K562 (cell line): Measurements from ENCODE around the gene DLGAP1. TPM values are rescaled to one million over a fixed set of nuclear protein-coding genes. Genes with fewer than 3 reads are reported as not detected.

ENCODE experiments used
- ATAC-seq: fragments of 200-7000 bp; cut with Tn5 transposase; 3 replicates; pipeline ENCODE4 v1.9.1; 2020; ENCODE audit warnings: moderate library complexity
- BruUV-seq: library from RNA; stranded (reverse); fragments of 400-500 nt; replicated peaks from 2 replicates; lab custom pipeline; 2021; lab: Mats Ljungman, UMichigan
- CTCF ChIA-PET: fragments of 300-600 bp; formaldehyde crosslinking; extraction: SDS; loops from one replicate; lab custom pipeline; 2021; ENCODE audit warnings: low intra/inter-chr PET ratio; lab: Yijun Ruan, JAX
- POLR2A ChIA-PET: fragments of 300-600, 350-650 bp; sonication (Branson Sonifier 250); formaldehyde crosslinking; extraction: SDS; loops from one replicate; lab custom pipeline; 2021; ENCODE audit warnings: antibody characterized with exemption, inconsistent platforms; lab: Yijun Ruan, JAX
- DNase-seq, 4 experiments: peaks; one replicate each; pipeline versions ENCODE4 v3.0.0 to v3.0.0-alpha.2; 2011 to 2018; ENCODE audit warnings: low spot score in 3 of 4, mixed read lengths in 3 of 4; ENCODE audit errors: extremely low read depth in 1 of 4
- FAIRE-seq: peaks from 2 replicates; lab custom pipeline; 2011; peaks lifted over from hg19 to GRCh38; lab: Jason Lieb, UNC
- H2AFZ ChIP-seq: 2 replicates; pipeline ENCODE4 v1.6.0; 2011; ENCODE audit warnings: low read depth, low read length, control low read depth, inconsistent platforms
- H3K27ac ChIP-seq: fragments of 200-600 bp; 3 replicates; pipeline ENCODE4 v1.8.0; 2011; ENCODE audit warnings: low read depth, mild to moderate bottlenecking, control low read depth, inconsistent platforms, low read length, moderate library complexity, mixed read lengths; ENCODE audit errors: extremely low read depth
- H3K27me3 ChIP-seq, 2 experiments: fragments of 300-600 bp in 1 of 2; 2 replicates in 1 of 2; 3 replicates in 1 of 2; pipeline versions ENCODE4 v1.6.0 to v1.8.0; 2011; ENCODE audit warnings: inconsistent platforms in 2 of 2, low read length in 2 of 2, mild to moderate bottlenecking in 1 of 2, mixed read lengths in 1 of 2, moderate library complexity in 1 of 2; ENCODE audit not compliant: control insufficient read depth in 2 of 2, insufficient read depth in 2 of 2
- H3K36me3 ChIP-seq: fragments of 300-600 bp; 3 replicates; pipeline ENCODE4 v1.8.0; 2011; ENCODE audit warnings: mild to moderate bottlenecking, low read length, inconsistent platforms; ENCODE audit not compliant: control insufficient read depth, insufficient read depth
- H3K4me1 ChIP-seq, 2 experiments: fragments of 200-600 bp in 1 of 2; replicated peaks in 1 of 2; 2 replicates in 1 of 2; 3 replicates in 1 of 2; pipeline versions ENCODE4 v1.5.1 to v1.8.0; 2011; ENCODE audit warnings: inconsistent platforms in 2 of 2, low read length in 2 of 2, mild to moderate bottlenecking in 1 of 2, mixed read lengths in 1 of 2, moderate library complexity in 1 of 2; ENCODE audit not compliant: control insufficient read depth in 2 of 2, insufficient read depth in 2 of 2
- H3K4me2 ChIP-seq: 2 replicates; pipeline ENCODE4 v1.6.1; 2011; ENCODE audit warnings: low read length, control low read depth, inconsistent platforms, mixed read lengths; ENCODE audit not compliant: insufficient read depth
- H3K4me3 ChIP-seq: fragments of 200-600 bp; sonication (generic), shearing (Covaris generic); 2 replicates; pipeline ENCODE4 v1.5.1; 2016; ENCODE audit warnings: control low read depth, inconsistent platforms
- H3K79me2 ChIP-seq: fragments of 200-600 bp; 3 replicates; pipeline ENCODE4 v1.8.0; 2011; ENCODE audit warnings: low read length, inconsistent platforms; ENCODE audit not compliant: control insufficient read depth, insufficient read depth
- H3K9ac ChIP-seq, 2 experiments: 2 replicates each; pipeline versions ENCODE4 v1.6.0 to v1.6.1; 2011; ENCODE audit warnings: low read depth in 2 of 2, low read length in 2 of 2, control low read depth in 1 of 2, inconsistent platforms in 1 of 2, mild to moderate bottlenecking in 1 of 2, mixed read lengths in 1 of 2; ENCODE audit not compliant: insufficient read depth in 1 of 2
- H3K9me1 ChIP-seq: one replicate; pipeline ENCODE4 v1.6.0; 2011; ENCODE audit warnings: inconsistent platforms, mild to moderate bottlenecking, low read length, moderate library complexity; ENCODE audit not compliant: control insufficient read depth, insufficient read depth
- H3K9me3 ChIP-seq: replicated peaks from 2 replicates; pipeline ENCODE4 v1.5.1; 2011; ENCODE audit warnings: low read depth, low read length, inconsistent platforms; ENCODE audit not compliant: control insufficient read depth, insufficient read depth
- H4K20me1 ChIP-seq: replicated peaks from 2 replicates; pipeline ENCODE4 v1.6.1; 2011; ENCODE audit warnings: low read length, inconsistent platforms, mixed read lengths; ENCODE audit not compliant: control insufficient read depth, insufficient read depth
- BACH1 ChIP-seq: fragments of 200-800 bp; sonication (Bioruptor generic); IDR thresholded peaks from 2 replicates; pipeline ENCODE4 v1.6.1; 2016; ENCODE audit warnings: missing genetic modification characterization, missing compliant biosample characterization
- CBFA2T3 ChIP-seq: fragments of 450-650 bp; IDR thresholded peaks from 2 replicates; pipeline ENCODE4 v1.6.1; 2017
- FOXA1 ChIP-seq: fragments of 450-650 bp; IDR thresholded peaks from 2 replicates; pipeline ENCODE4 v1.6.1; 2016; ENCODE audit warnings: mild to moderate bottlenecking, borderline replicate concordance
- FOXJ2 ChIP-seq: fragments of 200-800 bp; sonication (Bioruptor generic); IDR thresholded peaks from 2 replicates; pipeline ENCODE4 v1.6.1; 2016; ENCODE audit warnings: missing genetic modification characterization, missing compliant biosample characterization
- HMBOX1 ChIP-seq: sonication (generic); IDR thresholded peaks from 2 replicates; pipeline ENCODE4 v1.6.1; 2016
- MEIS2 ChIP-seq: fragments of 450-650 bp; IDR thresholded peaks from 2 replicates; pipeline ENCODE4 v1.6.1; 2014; ENCODE audit warnings: mild to moderate bottlenecking; ENCODE audit not compliant: partially characterized antibody
- MXI1 ChIP-seq: IDR thresholded peaks from 2 replicates; pipeline ENCODE4 v1.6.1; 2011; ENCODE audit warnings: low read depth, mild to moderate bottlenecking, improper control_type of control experiment, low read length
- PBX2 ChIP-seq, 2 experiments: IDR thresholded peaks in 1 of 2; conservative IDR thresholded peaks in 1 of 2; 2 replicates each; pipeline ENCODE4 v1.6.1; 2016; ENCODE audit warnings: low read depth in 2 of 2, mild to moderate bottlenecking in 1 of 2, missing compliant biosample characterization in 1 of 2, missing genetic modification characterization in 1 of 2, moderate library complexity in 1 of 2
- PKNOX1 ChIP-seq: fragments of 450-650 bp; IDR thresholded peaks from 2 replicates; pipeline ENCODE4 v1.6.1; 2016
- RAD51 ChIP-seq: fragments of 450-650 bp; IDR thresholded peaks from 2 replicates; pipeline ENCODE4 v1.7.1; 2016; ENCODE audit warnings: low read depth, mild to moderate bottlenecking, borderline replicate concordance
- SOX6 ChIP-seq: fragments of 450-650 bp; IDR thresholded peaks from 2 replicates; pipeline ENCODE4 v1.6.1; 2014; ENCODE audit warnings: mild to moderate bottlenecking
- SREBF1 ChIP-seq: fragments of 150-350 bp; IDR thresholded peaks from 2 replicates; pipeline ENCODE4 v1.6.1; 2014; ENCODE audit warnings: antibody characterized with exemption, low read depth, low read length, borderline replicate concordance
- TAL1 ChIP-seq: fragments of 450-650 bp; IDR thresholded peaks from 2 replicates; pipeline ENCODE4 v1.6.1; 2016; ENCODE audit warnings: mild to moderate bottlenecking
- ZBTB33 ChIP-seq: sonication (generic); formaldehyde crosslinking; IDR thresholded peaks from 2 replicates; pipeline ENCODE4 v1.8.1; 2023; ENCODE audit warnings: mild to moderate bottlenecking, missing genetic modification reagents
- ZNF311 ChIP-seq: fragments of 250-450 bp; sonication (Bioruptor Pico); IDR thresholded peaks from 2 replicates; pipeline ENCODE4 v1.4.0; 2020; ENCODE audit warnings: mild to moderate bottlenecking, moderate library complexity
- ZNF766 ChIP-seq: fragments of 200-800 bp; sonication (Bioruptor generic); conservative IDR thresholded peaks from 2 replicates; pipeline ENCODE4 v1.6.1; 2016; ENCODE audit warnings: missing genetic modification characterization, missing compliant biosample characterization
- WGBS: fragments of 100-300 bp; shearing (Covaris generic); methylation state at CpG from one replicate; pipeline ENCODE4 v1.1.6; 2016; ENCODE audit warnings: low coverage, mixed read lengths; ENCODE audit not compliant: insufficient coverage; ENCODE audit errors: missing lambda C conversion rate; 5-methylcytosine and 5-hydroxymethylcytosine counted together
- in situ Hi-C: fragments of 300-500 bp; cut with MboI; formaldehyde crosslinking; loops from 4 replicates; pipeline ENCODE4 v1.15.0; 2018; ENCODE audit warnings: inconsistent platforms, mixed read lengths
- intact Hi-C: fragments of 100-400 bp; cut with micrococcal nuclease; formaldehyde crosslinking; loops from 2 replicates; pipeline ENCODE4 v1.14.2; 2022
- polyA plus RNA-seq, 8 experiments: library from polyadenylated mRNA; depleted of rRNA in 4 of 8; stranded (reverse) in 5 of 8; unstranded in 3 of 8; fragments of >200 nt; fragmentation: Nextera tagmentation in 2 of 8; fragmentation: Illumina TruSeq in 1 of 8; extraction: Ambion mirVana in 2 of 8; extraction: Trizol in 1 of 8; gene quantifications; 2 replicates each; pipeline versions ENCODE4 v1.2.1 to v1.2.3, GENCODE V29; 2011 to 2014; ENCODE audit warnings: inconsistent platforms in 1 of 8, missing spikeins in 1 of 8
- total RNA-seq, 7 experiments: library from RNA; depleted of rRNA in 6 of 7; stranded (reverse); fragments of >200 nt in 6 of 7; fragmentation: Illumina TruSeq in 2 of 7; extraction: Trizol in 2 of 7; gene quantifications; 2 replicates each; pipeline versions ENCODE4 v1.2.1 to v1.2.3, GENCODE V29; 2011 to 2021; ENCODE audit warnings: low replicate concordance in 1 of 7

The DLGAP1 gene
- total and polyA plus RNA-seq, 9 of the 15 experiments (the other 6 are each of a cell fraction or from before 2014, with no cell fraction given) = 0.04 to 0.22 (median 0.08) TPM

- DNase-seq (peak in 2 of 4 experiments; percentile 13 to 21), FAIRE-seq (no peak), ATAC-seq (no peak)
- WGBS = 3% methylated on average over 5 of the region's 5 CpGs
- peaks cover 0 to 4% of the 10 kb centered on the region in 2 experiments; a peak in 2 of 5 replicates for H3K4me1 ChIP-seq
- no peak overlapping the region for H3K9ac ChIP-seq
- no peaks in the 10 kb centered on the region; the same call in 1 of the 2 replicates for H3K9me3 ChIP-seq
- no peaks in the 10 kb centered on the region for H4K20me1 ChIP-seq
- H3K27me3 ChIP-seq = peaks cover 0 to 4% of the 10 kb centered on the region in 2 experiments; a peak in 1 of 5 replicates
- CTCF ChIA-PET = no interaction called here
- intact Hi-C loops (no loop called here), in situ Hi-C loops (loop anchor here (10.0 to 25.0 kb wide), 2 partner anchors 699 to 1046 kb away; no protein-coding TSS in a partner anchor)
- POLR2A ChIA-PET = no interaction called here
- H3K9me1 ChIP-seq = no peaks in the 10 kb centered on the region
- no peak overlapping the region for H3K4me2 ChIP-seq
- H3K79me2 ChIP-seq = no peaks in the 10 kb centered on the region
- H3K4me3 ChIP-seq = no peak overlapping the region
- no TSS peak for BruUV-seq
- no peak overlapping the region for H2AFZ ChIP-seq
- H3K27ac ChIP-seq = no peak overlapping the region
- H3K36me3 ChIP-seq = no peaks in the 10 kb centered on the region
- TF ChIP-seq BACH1 (tag) = no peak
- TF ChIP-seq ZBTB33 (CRISPR knock-in tag) = no peak
- TF ChIP-seq RAD51 = no peak
- no peak for TF ChIP-seq SREBF1
- TF ChIP-seq PKNOX1 = 0 out of 2 replicates have a peak, but pooled peaks have one; percentile 46
- TF ChIP-seq ZNF311 = no peak
- peak; percentile 48; the same call in 1 of the 2 replicates for TF ChIP-seq HMBOX1
- TF ChIP-seq CBFA2T3 = peak; percentile 36
- peak; percentile 76 for TF ChIP-seq MEIS2
- TF ChIP-seq TAL1 = peak; percentile 24; the same call in 1 of the 2 replicates
- TF ChIP-seq SOX6 = 0 out of 2 replicates have a peak, but pooled peaks have one; percentile 12
- peak; percentile 96 for TF ChIP-seq ZNF766
- TF ChIP-seq MXI1 = no peak
- no peak for TF ChIP-seq FOXA1
- no peak for TF ChIP-seq FOXJ2 (tag)
- TF ChIP-seq PBX2 (CRISPR knock-in tag; IDR thresholded peaks at IDR 0.05; ENCODE audit: low read depth) = no peak
- TF ChIP-seq PBX2 (tag; conservative IDR thresholded peaks at IDR 0.05; ENCODE audit: low read depth) = peak; percentile 84
These were observed 471.6 kb downstream of the DLGAP1 start for GRCh38 chr18:3983351-3983969.
